Measurements from ENCODE around the gene PPME1.

DNA sequence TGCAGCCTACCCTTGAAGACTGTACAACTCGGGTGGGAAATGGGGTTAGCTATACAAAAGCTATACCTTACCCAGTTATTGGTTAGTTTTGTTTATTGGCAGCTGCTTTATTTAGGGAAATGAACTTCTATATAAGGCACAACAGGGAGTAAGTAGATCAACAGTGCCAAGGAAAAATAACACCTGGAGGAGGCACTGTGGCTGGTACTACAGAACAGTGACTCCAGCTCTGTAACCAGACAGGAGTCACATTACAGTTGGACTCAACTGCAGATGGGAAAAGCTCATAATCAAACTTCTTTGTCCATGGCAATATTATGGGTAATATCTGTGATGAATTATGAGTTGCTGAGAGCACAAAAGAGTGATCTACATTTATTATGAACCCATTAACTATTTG is 126.4 kb downstream of the PPME1 start:
- TF ChIP-seq U2AF2 (optimal IDR thresholded peaks at IDR 0.05; ENCODE audit: low read depth, low read length) = no peak
- TF ChIP-seq POLR2A (conservative IDR thresholded peaks at IDR 0.05) = no peak
- TF ChIP-seq ZBTB8A (IDR thresholded peaks at IDR 0.05; ENCODE audit: partially characterized antibody) = no peak
- TF ChIP-seq MEF2A (IDR thresholded peaks at IDR 0.05; ENCODE audit: control insufficient read depth, low read depth, low read length) = no peak
- TF ChIP-seq, protein P1, sequence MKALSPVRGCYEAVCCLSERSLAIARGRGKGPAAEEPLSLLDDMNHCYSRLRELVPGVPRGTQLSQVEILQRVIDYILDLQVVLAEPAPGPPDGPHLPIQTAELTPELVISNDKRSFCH (CRISPR knock-in tag; IDR thresholded peaks at IDR 0.05) = no peak
- TF ChIP-seq, protein P1 (tag; IDR thresholded peaks at IDR 0.05) = no peak
- no peak for TF ChIP-seq ETV5 (CRISPR knock-in tag; IDR thresholded peaks at IDR 0.05; ENCODE audit: low read depth)
- no peak for TF ChIP-seq HNRNPUL1 (IDR thresholded peaks at IDR 0.05; ENCODE audit: low read length)
- TF ChIP-seq EP300 (IDR thresholded peaks at IDR 0.05; ENCODE audit: low read length) = no peak
- no peak for TF ChIP-seq ZC3H4 (CRISPR knock-in tag; IDR thresholded peaks at IDR 0.05; ENCODE audit: borderline replicate concordance)
- TF ChIP-seq, protein P2, sequence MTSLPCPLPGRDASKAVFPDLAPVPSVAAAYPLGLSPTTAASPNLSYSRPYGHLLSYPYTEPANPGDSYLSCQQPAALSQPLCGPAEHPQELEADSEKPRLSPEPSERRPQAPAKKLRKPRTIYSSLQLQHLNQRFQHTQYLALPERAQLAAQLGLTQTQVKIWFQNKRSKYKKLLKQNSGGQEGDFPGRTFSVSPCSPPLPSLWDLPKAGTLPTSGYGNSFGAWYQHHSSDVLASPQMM (CRISPR knock-in tag; IDR thresholded peaks at IDR 0.05) = no peak
- no peak for TF ChIP-seq TSC22D4 (tag; IDR thresholded peaks at IDR 0.05)
- no peak for TF ChIP-seq HCFC1 (IDR thresholded peaks at IDR 0.05; ENCODE audit: low read depth, low read length)
- TF ChIP-seq FOXJ2 (tag; IDR thresholded peaks at IDR 0.05) = no peak
- TF ChIP-seq, protein P3, sequence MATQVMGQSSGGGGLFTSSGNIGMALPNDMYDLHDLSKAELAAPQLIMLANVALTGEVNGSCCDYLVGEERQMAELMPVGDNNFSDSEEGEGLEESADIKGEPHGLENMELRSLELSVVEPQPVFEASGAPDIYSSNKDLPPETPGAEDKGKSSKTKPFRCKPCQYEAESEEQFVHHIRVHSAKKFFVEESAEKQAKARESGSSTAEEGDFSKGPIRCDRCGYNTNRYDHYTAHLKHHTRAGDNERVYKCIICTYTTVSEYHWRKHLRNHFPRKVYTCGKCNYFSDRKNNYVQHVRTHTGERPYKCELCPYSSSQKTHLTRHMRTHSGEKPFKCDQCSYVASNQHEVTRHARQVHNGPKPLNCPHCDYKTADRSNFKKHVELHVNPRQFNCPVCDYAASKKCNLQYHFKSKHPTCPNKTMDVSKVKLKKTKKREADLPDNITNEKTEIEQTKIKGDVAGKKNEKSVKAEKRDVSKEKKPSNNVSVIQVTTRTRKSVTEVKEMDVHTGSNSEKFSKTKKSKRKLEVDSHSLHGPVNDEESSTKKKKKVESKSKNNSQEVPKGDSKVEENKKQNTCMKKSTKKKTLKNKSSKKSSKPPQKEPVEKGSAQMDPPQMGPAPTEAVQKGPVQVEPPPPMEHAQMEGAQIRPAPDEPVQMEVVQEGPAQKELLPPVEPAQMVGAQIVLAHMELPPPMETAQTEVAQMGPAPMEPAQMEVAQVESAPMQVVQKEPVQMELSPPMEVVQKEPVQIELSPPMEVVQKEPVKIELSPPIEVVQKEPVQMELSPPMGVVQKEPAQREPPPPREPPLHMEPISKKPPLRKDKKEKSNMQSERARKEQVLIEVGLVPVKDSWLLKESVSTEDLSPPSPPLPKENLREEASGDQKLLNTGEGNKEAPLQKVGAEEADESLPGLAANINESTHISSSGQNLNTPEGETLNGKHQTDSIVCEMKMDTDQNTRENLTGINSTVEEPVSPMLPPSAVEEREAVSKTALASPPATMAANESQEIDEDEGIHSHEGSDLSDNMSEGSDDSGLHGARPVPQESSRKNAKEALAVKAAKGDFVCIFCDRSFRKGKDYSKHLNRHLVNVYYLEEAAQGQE (IDR thresholded peaks at IDR 0.05; ENCODE audit: borderline replicate concordance) = no peak
- TF ChIP-seq, protein P3 (CRISPR knock-in tag; IDR thresholded peaks at IDR 0.05; ENCODE audit: low read depth) = no peak
